ENCODE results near the gene ACTR6.
"Not testable (repeated sequence)": the region's sequence is repeated elsewhere in the genome, so short reads cannot be mapped to it uniquely, and the experiment has no call there.

ACTR6 gene

DNA sequence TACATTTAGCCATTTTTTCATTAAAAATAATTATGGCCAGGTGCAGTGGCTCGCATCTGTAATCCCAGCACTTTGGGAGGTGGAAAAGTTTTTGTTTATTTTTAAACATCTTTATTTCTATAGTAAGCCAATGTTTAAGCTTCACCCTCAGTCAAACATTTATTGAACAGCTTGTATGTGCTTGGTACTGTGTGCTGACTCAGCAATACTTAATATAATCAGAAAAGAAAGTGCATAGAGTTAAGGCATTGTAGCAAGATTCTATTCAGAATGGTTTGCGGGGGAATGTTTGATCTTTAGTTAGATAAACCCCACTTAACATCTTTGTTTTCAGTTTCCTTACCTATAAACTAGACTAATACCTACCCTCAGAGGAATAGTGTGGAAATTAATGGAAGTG lies 11.1 kb downstream of the ACTR6 start:
- Histone ChIP-seq H3K9ac (no peak overlapping the region), H3K9me3 (replicated peaks in 1 of 11) (no peaks in the 10 kb centered on the region), H4K20me1 (no peaks in the 10 kb centered on the region; a peak in 1 of 22 replicates), H3K27ac (no peak overlapping the region), H3K36me3 (peaks cover 70 to 99% (median 89%) of the 10 kb centered on the region in 11 experiments), H3K27me3 (no peaks in the 10 kb centered on the region), H3K4me3 (no peak overlapping the region), H3K4me1 (peaks cover 0 to 11% (median 8%) of the 10 kb centered on the region in 10 experiments; a peak in 10 of 20 replicates), H3K4me2 (no peak overlapping the region)
- TF ChIP-seq Cebpa-rat (IDR thresholded peaks at IDR 0.05) = no peak

DNA sequence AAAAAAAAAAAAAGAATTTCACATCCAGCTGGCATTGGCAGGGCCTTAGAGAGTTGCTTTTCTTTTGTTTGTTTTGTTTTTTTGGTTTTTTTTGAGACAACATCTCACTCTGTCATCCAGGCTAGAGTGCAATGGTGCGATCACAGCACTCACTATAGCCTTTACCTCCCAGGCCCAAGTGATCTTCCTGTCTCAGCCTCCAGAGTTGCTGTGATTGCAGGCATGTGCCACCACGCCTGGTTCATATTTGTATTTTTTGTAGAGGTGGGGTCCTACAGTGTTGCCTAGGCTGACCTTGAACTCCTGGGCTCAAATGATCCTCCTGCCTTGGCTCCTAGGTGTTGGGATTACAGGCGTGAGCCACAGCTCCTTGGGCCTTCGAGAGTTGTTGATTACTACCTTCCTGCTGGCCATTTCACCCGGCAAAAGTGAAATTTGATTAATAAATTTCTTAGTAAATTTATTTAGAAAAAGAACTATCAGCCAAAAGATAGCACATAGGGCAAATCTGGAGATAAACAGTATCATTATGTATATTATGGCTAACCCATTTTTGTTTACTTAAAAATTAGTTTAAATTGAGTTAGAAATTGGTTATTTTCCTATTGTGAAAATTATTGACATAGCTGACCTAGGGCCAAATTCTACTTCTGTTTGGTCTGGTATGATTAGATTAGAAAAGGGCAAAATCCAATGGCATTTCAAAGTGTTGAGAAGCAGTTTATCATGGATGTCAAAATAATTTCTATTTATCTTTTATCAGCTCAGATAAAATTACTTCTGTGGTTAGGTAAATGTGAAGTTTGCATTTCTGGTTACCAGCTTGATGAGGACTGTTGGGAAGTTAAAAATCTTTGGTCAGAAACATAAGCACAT lies 12.6 kb downstream of the ACTR6 start:
- H3K4me1 ChIP-seq = peaks cover 0 to 11% (median 8%) of the 10 kb centered on the region in 10 experiments; a peak in 10 of 20 replicates
- H3K36me3 ChIP-seq = peaks cover 59 to 99% (median 89%) of the 10 kb centered on the region in 11 experiments
- H3K27me3 ChIP-seq = no peaks in the 10 kb centered on the region
- H3K9me3 ChIP-seq (replicated peaks in 1 of 11) = no peaks in the 10 kb centered on the region
- no peak overlapping the region for H3K9ac ChIP-seq
- no peak overlapping the region for H3K4me3 ChIP-seq
- H3K4me2 ChIP-seq = no peak overlapping the region
- no peak for TF ChIP-seq Cebpa-rat (IDR thresholded peaks at IDR 0.05)
- no peaks in the 10 kb centered on the region; a peak in 1 of 22 replicates for H4K20me1 ChIP-seq
- H3K27ac ChIP-seq = no peak overlapping the region

DNA sequence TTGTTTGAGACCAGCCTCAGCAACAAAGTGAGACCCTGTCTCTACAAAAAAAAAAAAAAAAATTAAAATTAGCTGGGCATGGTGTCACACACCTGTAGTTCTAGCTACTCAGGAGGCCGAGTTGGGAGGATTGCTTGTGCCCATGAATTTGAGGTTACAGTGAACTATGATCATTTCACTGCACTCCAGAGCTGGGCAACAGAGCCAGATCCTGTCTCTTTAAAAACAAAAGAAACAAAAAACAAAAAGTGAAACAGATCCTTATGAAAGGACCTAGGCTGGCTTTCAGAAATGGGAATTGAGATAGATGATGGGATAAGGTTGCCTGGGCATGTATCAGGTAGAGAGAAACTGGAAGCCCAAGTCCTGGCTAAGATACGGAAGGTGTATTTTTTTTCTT lies 13.9 kb downstream of the ACTR6 start:
- peaks cover 59 to 99% (median 89%) of the 10 kb centered on the region in 11 experiments for H3K36me3 ChIP-seq
- H3K4me2 ChIP-seq = peak overlapping the region in 4 of 11 experiments; percentile 9 to 47 (median 18); a peak in 4 of 22 replicates
- peaks cover 0 to 11% (median 8%) of the 10 kb centered on the region in 10 experiments; a peak in 10 of 20 replicates for H3K4me1 ChIP-seq
- no peaks in the 10 kb centered on the region; a peak in 1 of 22 replicates for H4K20me1 ChIP-seq
- H3K4me3 ChIP-seq = no peak overlapping the region
- TF ChIP-seq Cebpa-rat (IDR thresholded peaks at IDR 0.05) = no peak
- H3K27ac ChIP-seq = peak overlapping the region in 1 of 11 experiments; percentile 1; a peak in 1 of 22 replicates
- H3K9me3 ChIP-seq (replicated peaks in 1 of 11) = no peaks in the 10 kb centered on the region
- H3K27me3 ChIP-seq = no peaks in the 10 kb centered on the region
- H3K9ac ChIP-seq = 0 out of 22 replicates have a peak overlapping the region, but pooled peaks of 1 of the 11 experiments have one; percentile 37

DNA sequence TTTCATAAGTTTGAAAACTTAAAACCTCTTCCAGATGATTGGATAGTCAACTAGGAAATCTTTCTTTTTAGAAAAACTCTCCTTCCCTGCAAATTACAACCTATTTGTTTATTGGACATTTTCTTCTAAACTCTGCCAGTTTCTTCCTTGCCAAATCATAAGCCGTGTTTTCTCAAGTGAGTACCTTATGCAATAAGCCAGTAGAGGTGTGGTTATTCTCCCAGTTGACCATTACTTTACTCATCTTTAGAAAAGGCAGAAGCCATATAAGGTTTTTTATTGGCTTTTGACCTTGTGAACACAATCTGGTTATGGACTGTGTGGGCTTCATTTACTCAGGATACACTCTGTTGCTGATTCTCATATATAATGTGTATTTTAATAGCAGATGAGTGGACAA lies 14.6 kb downstream of the ACTR6 start:
- Histone ChIP-seq H3K27ac (peak overlapping the region in 1 of 11 experiments; percentile 1; a peak in 1 of 22 replicates), H3K4me1 (peaks cover 0 to 11% (median 8%) of the 10 kb centered on the region in 10 experiments; a peak in 10 of 20 replicates), H3K27me3 (no peaks in the 10 kb centered on the region), H3K4me3 (no peak overlapping the region), H3K9me3 (replicated peaks in 1 of 11) (no peaks in the 10 kb centered on the region), H4K20me1 (no peaks in the 10 kb centered on the region), H3K4me2 (peak overlapping the region in 1 of 11 experiments; percentile 47; a peak in 2 of 22 replicates), H3K36me3 (peaks cover 60 to 99% (median 89%) of the 10 kb centered on the region in 11 experiments), H3K9ac (no peak overlapping the region)
- no peak for TF ChIP-seq Cebpa-rat (IDR thresholded peaks at IDR 0.05)

DNA sequence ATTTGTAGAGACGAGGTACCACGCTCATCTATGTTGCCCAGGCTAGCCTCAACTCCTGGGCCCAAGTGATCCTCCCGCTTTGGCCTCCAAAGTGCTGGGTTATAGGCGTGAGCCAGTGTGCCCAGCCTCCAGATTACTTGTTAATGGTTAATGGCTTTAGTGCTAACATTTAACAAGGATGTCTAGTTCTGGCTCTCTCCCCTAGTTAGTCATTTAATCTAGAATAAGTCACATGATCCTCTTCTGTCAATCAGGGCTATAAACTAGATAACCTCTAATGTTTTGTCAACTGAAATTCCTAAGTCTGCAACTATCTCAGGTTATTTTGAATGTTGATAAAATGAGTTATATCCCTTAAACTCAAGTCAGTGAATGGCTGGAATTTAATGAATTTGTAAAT lies 15.7 kb downstream of the ACTR6 start:
- H3K9me3 ChIP-seq (replicated peaks in 1 of 11) = no peaks in the 10 kb centered on the region
- H3K9ac ChIP-seq = no peak overlapping the region
- no peak for TF ChIP-seq Cebpa-rat (IDR thresholded peaks at IDR 0.05)
- H3K4me3 ChIP-seq = no peak overlapping the region
- peaks cover 57 to 99% (median 88%) of the 10 kb centered on the region in 11 experiments for H3K36me3 ChIP-seq
- H3K4me1 ChIP-seq = peaks cover 0 to 11% (median 8%) of the 10 kb centered on the region in 10 experiments; a peak in 10 of 20 replicates
- H3K27ac ChIP-seq = no peak overlapping the region
- H4K20me1 ChIP-seq = no peaks in the 10 kb centered on the region
- no peak overlapping the region for H3K4me2 ChIP-seq
- no peaks in the 10 kb centered on the region for H3K27me3 ChIP-seq

DNA sequence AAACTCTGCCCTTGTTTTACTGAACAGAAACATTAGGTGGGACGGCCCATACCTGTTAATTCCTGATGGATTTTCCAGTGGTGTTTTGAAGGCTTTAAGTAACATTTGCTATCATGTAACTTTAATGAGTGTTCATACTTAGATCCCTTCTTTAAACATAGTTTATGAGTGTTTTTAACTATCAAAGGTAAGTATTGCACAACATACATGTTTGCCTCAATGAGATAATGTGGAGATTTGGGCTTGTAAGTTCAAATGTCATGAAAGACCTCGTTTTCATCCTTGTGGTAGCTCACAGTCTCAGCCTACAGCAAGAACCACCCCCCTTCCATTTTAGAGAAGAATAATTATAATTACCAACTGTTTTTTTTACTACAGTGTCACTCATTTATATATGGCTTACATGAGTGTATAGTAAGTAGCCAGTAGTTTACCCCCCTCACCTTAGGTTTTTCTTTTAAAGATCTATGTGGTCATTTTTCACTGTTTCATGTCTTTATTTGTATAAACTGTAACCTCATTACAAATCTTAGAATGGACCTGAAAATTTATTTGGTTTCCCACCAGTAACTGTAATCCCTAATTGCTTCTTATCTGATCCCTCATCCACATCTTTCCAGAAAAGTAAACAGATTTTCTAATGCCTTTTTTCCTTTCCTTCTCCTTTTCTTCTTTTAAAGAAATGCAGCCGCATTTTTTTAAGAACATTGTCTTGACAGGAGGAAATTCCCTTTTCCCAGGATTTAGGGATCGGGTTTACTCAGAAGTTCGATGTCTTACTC lies 18.9 kb downstream of the ACTR6 start:
- Histone ChIP-seq H3K4me1 (peaks cover 0 to 8% (median 5%) of the 10 kb centered on the region in 10 experiments; a peak in 10 of 20 replicates), H3K4me3 (no peak overlapping the region), H3K27me3 (no peaks in the 10 kb centered on the region), H3K9me3 (replicated peaks in 1 of 11) (no peaks in the 10 kb centered on the region), H3K4me2 (no peak overlapping the region), H4K20me1 (no peaks in the 10 kb centered on the region), H3K27ac (no peak overlapping the region), H3K36me3 (peaks cover 71 to 99% (median 89%) of the 10 kb centered on the region in 11 experiments), H3K9ac (no peak overlapping the region)
- TF ChIP-seq Cebpa-rat (IDR thresholded peaks at IDR 0.05) = peak in 3 of 11 experiments; percentile 9 to 54 (median 48); a peak in 2 of 22 replicates

DNA sequence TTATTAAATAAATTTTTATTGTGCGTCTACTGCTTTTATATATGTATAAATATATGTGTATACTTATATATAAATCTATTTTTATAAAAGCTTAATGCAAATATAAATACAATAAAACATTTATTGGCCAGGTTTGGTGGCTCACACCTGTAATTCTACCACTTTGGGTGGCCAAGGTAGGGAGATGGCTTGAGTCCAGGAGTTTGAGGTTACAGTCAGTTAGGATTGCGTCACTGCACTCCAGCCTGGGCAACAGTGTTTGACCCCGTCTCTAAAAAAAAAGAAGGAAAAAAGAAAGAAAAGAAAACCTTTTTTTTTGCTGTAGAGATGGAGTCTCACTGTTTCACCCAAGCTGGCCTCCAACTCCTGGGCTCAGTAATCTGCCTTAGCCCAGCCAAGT lies 20.9 kb downstream of the ACTR6 start:
- TF ChIP-seq Cebpa-rat (IDR thresholded peaks at IDR 0.05) = peak in 1 of 11 experiments; percentile 42; a peak in 1 of 22 replicates
- no peaks in the 10 kb centered on the region for H3K4me1 ChIP-seq
- H3K9me3 ChIP-seq (replicated peaks in 1 of 11) = no peaks in the 10 kb centered on the region
- H3K9ac ChIP-seq = no peak overlapping the region
- H4K20me1 ChIP-seq = no peaks in the 10 kb centered on the region
- no peak overlapping the region for H3K4me3 ChIP-seq
- peaks cover 77 to 98% (median 92%) of the 10 kb centered on the region in 11 experiments for H3K36me3 ChIP-seq
- no peak overlapping the region for H3K27ac ChIP-seq
- no peaks in the 10 kb centered on the region for H3K27me3 ChIP-seq
- no peak overlapping the region for H3K4me2 ChIP-seq

DNA sequence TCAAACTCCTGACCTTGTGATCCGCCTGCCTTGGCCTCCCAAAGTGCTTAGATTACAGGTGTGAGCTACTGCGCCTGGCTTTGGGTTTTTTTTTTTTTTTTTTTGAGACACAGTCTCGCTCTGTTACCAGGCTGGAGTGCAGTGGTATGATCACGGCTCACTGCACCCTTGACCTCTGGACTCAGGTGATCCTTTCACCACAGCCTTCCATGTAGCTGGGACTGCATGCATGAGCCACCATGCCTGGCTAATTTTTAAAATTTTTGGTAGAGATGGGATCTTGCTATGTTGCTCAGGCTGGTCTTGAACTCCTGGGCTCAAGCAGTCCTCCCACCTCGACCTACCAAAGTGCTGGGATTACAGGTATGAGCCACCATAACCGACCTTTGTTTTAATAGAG lies 21.6 kb downstream of the ACTR6 start:
- not testable (repeated sequence) for H3K27me3 ChIP-seq; H3K27ac ChIP-seq; H3K4me2 ChIP-seq; H3K4me1 ChIP-seq; H3K9me3 ChIP-seq (replicated peaks in 1 of 11); H3K4me3 ChIP-seq; H4K20me1 ChIP-seq; H3K9ac ChIP-seq
- H3K36me3 ChIP-seq = peaks cover 76 to 95% (median 89%) of the 10 kb centered on the region in 11 experiments

DNA sequence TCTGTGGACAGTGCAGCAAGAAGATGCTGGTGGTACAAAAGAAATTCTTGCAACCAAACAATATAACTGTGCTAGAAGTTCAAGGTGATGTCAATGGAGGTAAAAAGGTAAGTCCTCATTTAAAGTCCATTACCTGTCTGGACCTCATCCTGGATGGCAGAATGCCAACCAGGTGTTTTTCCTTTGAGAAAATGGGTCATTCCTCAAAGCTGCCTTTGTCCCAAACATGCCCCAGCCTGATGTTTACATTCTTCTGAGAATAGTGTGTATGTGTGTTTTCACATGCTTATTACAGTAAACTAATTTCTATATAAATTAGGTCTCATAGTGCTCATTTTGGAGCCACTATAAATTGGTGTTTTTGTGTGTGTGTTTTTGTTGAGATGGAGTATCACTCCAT lies 24.9 kb downstream of the ACTR6 start:
- Histone ChIP-seq H4K20me1 (no peaks in the 10 kb centered on the region), H3K4me1 (peaks cover 0 to 11% (median 4%) of the 10 kb centered on the region in 10 experiments; a peak in 11 of 20 replicates), H3K4me2 (no peak overlapping the region), H3K9me3 (replicated peaks in 1 of 11) (no peaks in the 10 kb centered on the region), H3K27me3 (no peaks in the 10 kb centered on the region), H3K4me3 (no peak overlapping the region), H3K27ac (no peak overlapping the region), H3K9ac (no peak overlapping the region), H3K36me3 (peaks cover 52 to 62% (median 56%) of the 10 kb centered on the region in 11 experiments)
- TF ChIP-seq Cebpa-rat (IDR thresholded peaks at IDR 0.05) = no peak
